H1 (cell line): Measurements from ENCODE around the gene SYNE4. TPM values are rescaled to one million over a fixed set of nuclear protein-coding genes. Genes with fewer than 3 reads are reported as not detected.

Source experiments
- CTCF ChIA-PET: fragments of 300-600 bp; sonication (Branson Sonifier 250); formaldehyde crosslinking; loops from one replicate; lab custom pipeline; 2021; ENCODE audit not compliant: partially characterized antibody; lab: Charles Lee
- POLR2A ChIA-PET: fragments of 300-600 bp; sonication (Branson Sonifier 250); formaldehyde crosslinking; loops from one replicate; lab custom pipeline; 2021; ENCODE audit warnings: inconsistent platforms; ENCODE audit not compliant: partially characterized antibody; lab: Charles Lee
- DNase-seq, 2 experiments: peaks; one replicate each; pipeline versions ENCODE4 v3.0.0 to v3.0.0-alpha.2; 2010 to 2022; ENCODE audit warnings: low spot score in 2 of 2, low read depth in 1 of 2, mixed read lengths in 1 of 2
- FAIRE-seq: peaks from 2 replicates; lab custom pipeline; 2011; peaks lifted over from hg19 to GRCh38; lab: Jason Lieb, UNC
- H2AFZ ChIP-seq: 2 replicates; pipeline ENCODE4 v1.8.1; 2012; ENCODE audit warnings: low read length, inconsistent platforms
- H2AK5ac ChIP-seq: 2 replicates; pipeline ENCODE4 v1.6.1; 2013; ENCODE audit warnings: low read depth, low read length
- H2BK120ac ChIP-seq: replicated peaks from 2 replicates; pipeline ENCODE3; 2013; ENCODE audit warnings: low read depth, low read length, inconsistent platforms
- H2BK12ac ChIP-seq: 2 replicates; pipeline ENCODE4 v1.6.1; 2013; ENCODE audit warnings: low read depth, low read length
- H2BK15ac ChIP-seq: 2 replicates; pipeline ENCODE4 v1.6.1; 2013; ENCODE audit warnings: low read length
- H2BK20ac ChIP-seq: 2 replicates; pipeline ENCODE4 v1.6.1; 2013; ENCODE audit warnings: low read length
- H2BK5ac ChIP-seq: 2 replicates; pipeline ENCODE4 v1.6.1; 2013; ENCODE audit warnings: low read depth, low read length
- H3K14ac ChIP-seq: 2 replicates; pipeline ENCODE4 v1.6.1; 2013; ENCODE audit warnings: inconsistent platforms; ENCODE audit not compliant: insufficient read length
- H3K18ac ChIP-seq: 2 replicates; pipeline ENCODE4 v1.6.1; 2013; ENCODE audit warnings: low read length; ENCODE audit errors: extremely low read depth
- H3K23ac ChIP-seq: 2 replicates; pipeline ENCODE4 v1.6.1; 2013; ENCODE audit warnings: inconsistent platforms; ENCODE audit not compliant: insufficient read length
- H3K23me2 ChIP-seq: 2 replicates; pipeline ENCODE4 v1.6.1; 2013; ENCODE audit warnings: low read depth, low read length
- H3K27ac ChIP-seq: 2 replicates; pipeline ENCODE4 v1.6.1; 2011; ENCODE audit warnings: low read depth, low read length, inconsistent platforms
- H3K27me3 ChIP-seq, 4 experiments: replicated peaks in 1 of 4; 1 replicate in 1 of 4; 2 replicates in 3 of 4; pipeline versions ENCODE4 v1.6.1 to v1.8.1; 2011 to 2013; ENCODE audit warnings: low read length in 3 of 4, mild to moderate bottlenecking in 3 of 4, inconsistent platforms in 2 of 4, mixed read lengths in 2 of 4, moderate library complexity in 1 of 4; ENCODE audit not compliant: control insufficient read depth in 3 of 4, insufficient read depth in 3 of 4; ENCODE audit errors: extremely low read depth in 1 of 4
- H3K36me3 ChIP-seq, 4 experiments: 2 replicates each; pipeline versions ENCODE4 v1.6.1 to v1.8.1; 2011 to 2013; ENCODE audit warnings: mild to moderate bottlenecking in 4 of 4, low read length in 3 of 4, moderate library complexity in 2 of 4, control low read depth in 1 of 4, inconsistent platforms in 1 of 4; ENCODE audit not compliant: insufficient read depth in 4 of 4, control insufficient read depth in 2 of 4
- H3K4ac ChIP-seq: replicated peaks from 2 replicates; pipeline ENCODE3; 2013; ENCODE audit warnings: low read length, low read depth, mixed read lengths, inconsistent platforms; ENCODE audit not compliant: insufficient read length
- H3K4me1 ChIP-seq, 4 experiments: replicated peaks in 1 of 4; 1 replicate in 1 of 4; 2 replicates in 3 of 4; pipeline versions ENCODE4 v1.6.1 to v1.8.1; 2011 to 2013; ENCODE audit warnings: low read length in 3 of 4, inconsistent platforms in 2 of 4, mixed read lengths in 1 of 4; ENCODE audit not compliant: insufficient read depth in 4 of 4, control insufficient read depth in 3 of 4
- H3K4me2 ChIP-seq, 2 experiments: 2 replicates each; pipeline versions ENCODE4 v1.6.1 to v1.8.1; 2011 to 2013; ENCODE audit warnings: low read depth in 2 of 2, low read length in 2 of 2, control low read depth in 1 of 2, inconsistent platforms in 1 of 2, mild to moderate bottlenecking in 1 of 2; ENCODE audit not compliant: insufficient read depth in 1 of 2
- H3K4me3 ChIP-seq, 4 experiments: fragments of 200-600, 300-600 bp in 1 of 4; sonication (generic), shearing (Covaris generic), sonication (Bioruptor Twin) in 1 of 4; 2 replicates each; pipeline versions ENCODE4 v1.5.1 to v1.8.1; 2011 to 2016; ENCODE audit warnings: low read length in 4 of 4, low read depth in 3 of 4, control low read depth in 2 of 4, inconsistent platforms in 2 of 4, mild to moderate bottlenecking in 2 of 4, mixed read lengths in 1 of 4, moderate library complexity in 1 of 4; ENCODE audit not compliant: insufficient read depth in 2 of 4; ENCODE audit errors: extremely low read depth in 1 of 4
- H3K56ac ChIP-seq: replicated peaks from 2 replicates; pipeline ENCODE3; 2013; ENCODE audit warnings: low read depth, mild to moderate bottlenecking, mixed read lengths, low read length, inconsistent platforms; ENCODE audit not compliant: insufficient read length
- H3K79me1 ChIP-seq: 2 replicates; pipeline ENCODE4 v1.6.1; 2013; ENCODE audit warnings: low read depth, low read length, control low read depth
- H3K79me2 ChIP-seq, 2 experiments: 2 replicates each; pipeline versions ENCODE4 v1.6.1 to v1.8.1; 2012 to 2013; ENCODE audit warnings: low read length in 2 of 2, mild to moderate bottlenecking in 2 of 2, inconsistent platforms in 1 of 2; ENCODE audit not compliant: insufficient read depth in 2 of 2, control insufficient read depth in 1 of 2
- H3K9ac ChIP-seq, 4 experiments: replicated peaks in 1 of 4; 1 replicate in 1 of 4; 2 replicates in 3 of 4; pipeline versions ENCODE4 v1.6.1 to v1.8.1; 2011 to 2013; ENCODE audit warnings: low read depth in 3 of 4, low read length in 3 of 4, control low read depth in 2 of 4, mild to moderate bottlenecking in 2 of 4, moderate library complexity in 2 of 4, inconsistent platforms in 1 of 4; ENCODE audit errors: extremely low read depth in 1 of 4
- H3K9me3 ChIP-seq, 2 experiments: 2 replicates each; pipeline versions ENCODE4 v1.6.1 to v1.8.1; 2012 to 2013; ENCODE audit warnings: mild to moderate bottlenecking in 2 of 2, moderate library complexity in 2 of 2, control low read depth in 1 of 2, inconsistent platforms in 1 of 2, low read depth in 1 of 2, low read length in 1 of 2, mixed read lengths in 1 of 2; ENCODE audit not compliant: insufficient read depth in 2 of 2
- H4K20me1 ChIP-seq, 2 experiments: replicated peaks in 1 of 2; 2 replicates each; pipeline versions ENCODE3 to v1.8.1; 2011 to 2013; ENCODE audit warnings: inconsistent platforms in 2 of 2, low read length in 2 of 2, mild to moderate bottlenecking in 1 of 2; ENCODE audit not compliant: insufficient read depth in 2 of 2, control insufficient read depth in 1 of 2
- H4K5ac ChIP-seq: 2 replicates; pipeline ENCODE4 v1.6.1; 2013; ENCODE audit warnings: low read length, low read depth, mixed read lengths, inconsistent platforms; ENCODE audit not compliant: insufficient read length
- H4K8ac ChIP-seq: 2 replicates; pipeline ENCODE4 v1.8.0; 2013; ENCODE audit warnings: mild to moderate bottlenecking, moderate library complexity, low read length, inconsistent platforms; ENCODE audit not compliant: insufficient read depth; ENCODE audit errors: extremely low read depth
- H4K91ac ChIP-seq: replicated peaks from 2 replicates; pipeline ENCODE3; 2013; ENCODE audit warnings: low read length, mixed read lengths, inconsistent platforms; ENCODE audit not compliant: insufficient read length
- ASH2L ChIP-seq: fragments of 200-600, 300-600 bp; sonication (generic); IDR thresholded peaks from one replicate; pipeline ENCODE4 v1.7.1; 2017; ENCODE audit warnings: low read length
- TBP ChIP-seq: IDR thresholded peaks from 2 replicates; pipeline ENCODE4 v1.6.1; 2011; ENCODE audit warnings: low read depth, low read length, improper control_type of control experiment
- WGBS, 2 experiments: shearing (Covaris generic) in 1 of 2; methylation state at CpG; one replicate each; pipeline versions ENCODE4 v1.1.6 to v1.1.7; 2013 to 2015; ENCODE audit warnings: low lambda C conversion rate in 2 of 2, mixed read lengths in 2 of 2, inconsistent platforms in 1 of 2, low coverage in 1 of 2, missing lambda C conversion rate in 1 of 2; ENCODE audit not compliant: insufficient replicate concordance in 2 of 2, insufficient coverage in 1 of 2, insufficient read length in 1 of 2; ENCODE audit errors: extremely low coverage in 1 of 2, missing lambda C conversion rate in 1 of 2; 5-methylcytosine and 5-hydroxymethylcytosine counted together
- polyA plus RNA-seq, 7 experiments: library from polyadenylated mRNA; depleted of rRNA in 3 of 7; stranded (reverse) in 5 of 7; unstranded in 2 of 7; fragments of >200 nt in 5 of 7; fragments of 200-250 nt in 2 of 7; gene quantifications; 1 replicate in 5 of 7; 2 replicates in 1 of 7; 4 replicates in 1 of 7; pipeline versions ENCODE4 v1.2.1 to v1.2.3, GENCODE V29; 2011 to 2013; ENCODE audit warnings: missing spikeins in 2 of 7, mixed read lengths in 2 of 7
- total RNA-seq: library from RNA; stranded (reverse); fragmentation: NEBNext Ultra II Directional; extraction: Animal tissue kit (Norgen Biotek cat#: 25700); gene quantifications from 2 replicates; pipeline ENCODE4 v1.2.1, GENCODE V29; 2021

Gene SYNE4
- total and polyA plus RNA-seq, 2 of the 8 experiments (the other 6 are each of a cell fraction or from before 2014, with no cell fraction given): 20.8 to 22.6 TPM

- H2BK120ac ChIP-seq: no peak overlapping the region
- peaks cover 4% of the 10 kb centered on the region; the same call in 1 of the 2 replicates for H3K23me2 ChIP-seq
- no peak overlapping the region for H2BK20ac ChIP-seq
- no peak overlapping the region for H2BK12ac ChIP-seq
- CTCF ChIA-PET: interaction anchor here (3.0 kb wide), 1 partner anchor 12 kb away, joined by 15 read pairs; no protein-coding TSS in a partner anchor
- no peak overlapping the region for H4K91ac ChIP-seq
- TF ChIP-seq ASH2L (no peak), TBP (no peak)
- no peak overlapping the region for H3K4me2 ChIP-seq
- no peak overlapping the region for H4K5ac ChIP-seq
- no peak overlapping the region for H3K4me3 ChIP-seq
- POLR2A ChIA-PET: interaction anchor here (0.8 to 1.1 kb wide), 2 partner anchors 9 to 45 kb away, joined by 3 to 5 read pairs; no protein-coding TSS in a partner anchor
- no peaks in the 10 kb centered on the region for H3K79me1 ChIP-seq
- no peaks in the 10 kb centered on the region for H4K20me1 ChIP-seq
- no peak overlapping the region for H3K23ac ChIP-seq
- H2BK5ac ChIP-seq: no peak overlapping the region
- WGBS, 2 experiments: 59% methylated on average over 3 of the region's 3 CpGs; no CpG with 5 or more reads in 1 of the 2 experiments
- no peaks in the 10 kb centered on the region; a peak in 1 of 4 replicates for H3K9me3 ChIP-seq
- H3K79me2 ChIP-seq: no peaks in the 10 kb centered on the region
- no peak overlapping the region for H3K14ac ChIP-seq
- no peak for DNase-seq
- no peak overlapping the region for H3K9ac ChIP-seq
- no peak overlapping the region for H3K4ac ChIP-seq
- 0 out of 7 replicates have a peak, but pooled peaks cover 0 to 4% (median 0%) of the 10 kb centered on the region in 4 experiments for H3K4me1 ChIP-seq
- no peak overlapping the region for H3K18ac ChIP-seq
- no peak overlapping the region for H4K8ac ChIP-seq
- H2AFZ ChIP-seq: no peak overlapping the region
- no peak overlapping the region for H2AK5ac ChIP-seq
- H3K27ac ChIP-seq: no peak overlapping the region
- H3K36me3 ChIP-seq: no peaks in the 10 kb centered on the region
- H3K56ac ChIP-seq: no peak overlapping the region
- H2BK15ac ChIP-seq: no peak overlapping the region
- peaks cover 0 to 13% (median 10%) of the 10 kb centered on the region in 4 experiments; a peak in 5 of 7 replicates for H3K27me3 ChIP-seq
- no peak for FAIRE-seq
Observed at GRCh38 chr19:35988824-35989223, 19.8 kb downstream of the SYNE4 start.
